HG03103 (cell line): ENCODE results near the gene ASTN2.

Source experiments
- ATAC-seq: cut with Tn5 transposase; IDR thresholded peaks from one replicate; pipeline ENCODE4 v1.9.1; 2021; ENCODE audit warnings: low read depth; ENCODE audit not compliant: unreplicated experiment

Gene ASTN2

DNA sequence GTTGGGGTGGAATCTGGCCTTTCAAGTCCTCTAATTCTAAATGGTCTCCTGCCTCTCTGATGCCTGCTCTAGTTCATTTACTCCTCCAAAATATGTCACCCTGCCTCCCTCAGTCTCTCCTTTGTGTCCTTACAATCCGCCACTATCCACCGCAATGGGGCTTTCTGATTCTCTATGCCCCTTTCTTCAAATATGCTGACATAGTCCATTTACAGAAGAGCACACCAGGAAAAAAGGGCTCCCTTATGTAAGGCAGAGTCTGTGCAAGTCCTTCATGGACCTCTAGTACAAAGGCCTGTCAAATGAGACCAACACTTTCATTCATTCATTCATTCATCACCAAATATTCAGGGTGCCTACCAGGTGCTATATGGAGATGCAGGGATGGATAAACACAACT lies 2.0 kb upstream of the ASTN2 start:
- no peak for ATAC-seq

- ATAC-seq: no peak
These were observed 579 bp upstream of the ASTN2 start for GRCh38 chr9:117415358-117415914.

- ATAC-seq: no peak
These were observed 494 bp downstream of the ASTN2 start for GRCh38 chr9:117414220-117414905.

DNA sequence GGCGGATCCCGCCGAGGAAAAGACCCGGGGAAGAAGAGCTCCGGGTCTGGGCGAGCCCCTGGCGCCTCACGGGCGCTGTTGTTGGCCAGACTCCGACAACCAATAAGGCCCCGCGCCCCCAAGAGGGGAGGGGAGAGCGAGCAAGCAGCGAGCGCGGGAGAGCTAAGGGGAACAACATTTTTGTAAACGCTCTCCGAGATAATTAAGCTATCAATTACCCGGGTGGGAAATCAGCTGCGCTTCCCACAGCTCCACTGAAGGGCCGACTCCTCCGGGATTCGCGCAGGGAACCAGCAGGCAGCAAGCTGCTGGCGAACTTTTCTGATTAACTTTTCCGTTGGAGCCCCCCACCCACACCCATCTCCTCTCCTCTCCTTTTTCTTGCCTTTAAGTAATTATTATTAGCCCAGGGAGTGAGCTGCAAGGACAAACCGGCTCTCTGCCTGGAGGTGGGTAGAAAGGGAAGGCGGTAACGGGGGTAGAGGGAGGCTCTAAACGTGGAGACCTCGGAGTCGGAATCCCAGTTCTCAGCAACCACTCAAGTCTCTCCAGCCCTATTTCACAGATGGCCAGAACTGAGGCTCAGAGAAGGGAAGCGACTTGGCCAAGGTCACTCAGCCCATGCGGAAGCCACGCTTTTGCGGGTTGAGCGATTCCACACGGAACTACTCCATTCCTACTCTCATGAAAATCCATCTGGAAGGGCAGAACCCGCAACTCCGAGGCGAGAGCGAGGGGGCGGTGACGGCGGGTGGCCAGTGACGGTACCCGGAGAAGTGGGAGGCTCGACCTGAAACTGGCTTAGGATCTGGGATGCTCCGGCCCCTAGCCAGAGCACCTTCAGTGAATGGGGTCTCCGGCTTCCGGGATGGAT lies 1.3 kb downstream of the ASTN2 start:
- ATAC-seq: no peak

GRCh38 chr9:117412841-117413240 lies 2.0 kb downstream of the ASTN2 start:
- no peak for ATAC-seq

DNA sequence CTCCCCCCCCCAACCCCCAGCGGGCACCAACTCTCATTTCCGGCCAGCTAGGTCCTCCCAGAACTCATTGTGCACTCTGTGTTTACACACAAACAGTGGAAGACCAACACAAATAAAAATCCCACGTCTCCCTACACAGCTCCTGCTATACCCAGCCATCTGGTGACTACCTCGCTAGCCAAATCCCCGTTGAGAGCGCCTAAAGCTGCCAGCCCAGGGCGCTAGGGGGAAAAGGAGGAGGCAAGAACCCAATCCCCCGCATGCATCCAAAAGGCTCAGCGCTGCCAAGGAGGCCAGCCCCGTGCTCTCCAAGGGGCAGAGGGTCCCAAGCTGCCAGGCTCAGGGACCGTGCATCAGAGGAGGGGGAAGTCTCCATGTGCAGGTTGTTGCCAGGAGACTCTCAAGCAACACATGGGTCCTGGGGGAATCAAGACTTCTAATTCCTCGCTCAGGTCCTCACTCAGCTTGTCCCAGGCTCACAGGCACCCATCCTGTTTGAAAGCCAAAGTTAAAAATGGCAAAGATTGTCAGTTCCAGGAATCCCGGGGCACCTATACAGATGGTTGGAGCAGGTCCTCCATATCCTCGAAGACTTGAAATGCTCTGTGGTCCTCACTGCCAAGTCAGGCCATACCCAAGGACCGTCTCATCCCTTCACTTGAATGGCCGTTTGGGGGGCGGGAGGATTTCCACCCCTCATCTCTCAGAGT lies 2.7 kb downstream of the ASTN2 start:
- ATAC-seq: no peak

GRCh38 chr9:117411547-117411946 lies 3.3 kb downstream of the ASTN2 start:
- ATAC-seq: no peak

DNA sequence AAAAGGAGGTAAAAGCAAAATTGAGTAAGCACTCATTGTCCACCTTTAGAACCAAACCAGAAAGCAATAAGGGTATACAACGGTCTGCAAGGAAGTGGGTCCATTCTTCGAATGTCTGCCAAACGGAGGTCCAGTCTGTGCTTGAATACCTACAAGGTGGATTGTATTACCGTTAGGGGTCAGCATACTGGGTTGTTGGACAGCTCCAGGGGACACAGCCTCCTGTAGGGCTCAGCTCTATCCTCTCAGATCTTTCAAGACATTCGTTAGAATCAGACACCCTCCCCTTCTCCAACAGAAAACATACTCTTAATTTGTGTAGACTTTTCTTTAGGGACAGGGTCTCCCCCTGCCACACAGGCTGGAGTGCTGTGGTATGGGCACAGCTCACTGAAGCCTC lies 5.5 kb downstream of the ASTN2 start:
- no peak for ATAC-seq

DNA sequence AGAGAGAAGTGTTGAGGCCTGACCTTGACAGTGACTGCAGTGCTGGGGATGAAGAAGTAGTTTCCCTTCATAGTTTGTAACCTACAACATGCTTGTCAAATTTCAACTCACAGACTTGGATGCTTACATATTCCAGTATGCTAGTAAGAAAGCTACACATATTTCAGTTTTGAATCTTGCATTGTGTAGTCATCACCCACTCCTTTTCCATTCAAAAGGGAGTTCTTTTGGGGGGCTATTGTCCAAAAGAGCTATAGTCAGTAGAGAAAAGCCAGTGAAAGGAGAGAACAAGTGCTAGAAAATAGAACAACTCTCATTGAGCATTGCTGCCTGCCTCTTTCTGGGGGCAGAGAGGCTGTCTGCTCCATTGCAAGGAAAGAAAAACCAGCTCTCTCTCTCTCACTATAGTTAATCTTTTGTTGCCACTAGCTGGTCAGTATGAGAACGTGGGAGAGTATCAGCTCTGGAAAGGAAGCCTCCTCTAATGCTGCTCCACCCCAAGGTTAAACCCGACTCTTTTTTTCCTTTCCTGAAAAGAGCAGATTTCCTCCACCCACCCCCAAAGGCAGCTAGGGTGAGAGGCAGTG lies 7.3 kb downstream of the ASTN2 start:
- no peak for ATAC-seq

DNA sequence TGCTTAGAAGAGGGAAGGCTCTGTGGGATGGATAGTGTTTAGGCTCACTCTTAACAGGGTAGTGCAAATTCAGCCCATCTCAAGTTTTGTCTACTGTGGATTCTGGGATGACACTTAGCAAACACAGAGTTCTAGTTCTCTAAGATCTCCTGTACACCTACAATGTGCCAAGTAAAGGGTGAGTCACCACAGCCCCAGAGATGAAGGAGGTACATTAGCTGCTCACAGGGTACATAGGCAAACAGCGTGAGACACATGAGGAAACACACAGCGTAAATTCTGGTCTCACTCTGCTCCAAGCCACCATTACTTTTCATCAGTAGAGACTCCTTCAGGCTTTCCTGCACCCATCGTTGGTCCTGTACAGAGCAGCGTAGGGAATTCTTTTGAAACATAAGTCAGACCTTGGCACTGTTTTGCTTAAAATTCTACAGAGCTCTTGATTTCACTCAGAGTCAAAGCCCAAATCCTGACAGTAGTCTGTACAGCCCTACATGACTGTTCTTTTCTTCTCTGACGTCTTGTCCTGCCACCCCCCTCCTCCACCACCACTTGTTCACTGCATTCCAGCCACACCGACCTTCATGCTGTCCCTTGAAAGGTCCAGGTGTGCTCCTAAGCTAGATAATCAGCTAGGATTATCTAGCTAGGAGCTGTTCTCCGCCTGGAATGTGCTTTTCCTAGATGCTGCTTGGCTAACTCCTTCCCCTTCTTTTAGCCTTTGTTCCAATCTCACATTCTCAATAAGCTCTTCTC lies 8.7 kb downstream of the ASTN2 start:
- no peak for ATAC-seq

DNA sequence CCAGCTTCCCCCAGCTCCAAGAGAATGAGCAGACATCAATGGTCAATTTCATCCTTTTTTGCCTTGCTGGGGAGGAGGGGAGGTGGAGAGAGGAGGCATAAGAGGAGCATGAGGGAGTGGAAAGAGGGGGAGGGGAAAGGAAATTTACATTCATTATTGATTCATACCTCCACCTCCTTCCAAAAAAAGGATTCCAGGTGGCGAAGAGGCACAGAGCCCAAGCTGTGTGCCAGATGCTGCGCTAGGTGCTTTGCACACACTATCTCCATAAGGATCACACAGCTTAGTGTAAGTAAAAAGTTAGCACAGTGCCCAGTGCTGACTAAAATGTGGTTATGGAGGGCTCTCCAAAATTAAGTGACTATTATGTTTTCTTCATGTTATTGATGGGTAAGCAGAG lies 11.0 kb downstream of the ASTN2 start:
- no peak for ATAC-seq

DNA sequence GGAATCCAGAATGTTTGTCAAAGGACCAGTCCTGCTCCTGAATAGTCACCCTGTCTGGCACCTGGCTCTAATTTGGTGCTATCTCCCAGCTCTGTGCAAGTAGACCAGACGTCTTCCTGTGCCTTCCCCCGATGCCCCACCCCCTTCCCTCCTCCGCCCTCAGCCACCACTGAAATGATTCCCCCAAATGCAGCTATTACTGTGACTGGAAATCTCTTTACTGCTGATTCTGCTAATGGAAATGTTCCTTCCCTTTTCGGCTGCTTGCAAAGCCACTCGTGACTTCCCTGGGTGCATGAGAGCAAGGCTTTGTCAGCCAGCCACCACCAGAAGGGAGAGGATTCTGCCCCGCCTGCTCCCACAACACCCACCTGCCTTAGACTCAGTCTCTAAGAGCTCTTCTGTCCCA lies 11.4 kb downstream of the ASTN2 start:
- ATAC-seq: no peak

GRCh38 chr9:117400171-117400570 lies 14.7 kb downstream of the ASTN2 start:
- ATAC-seq: no peak

- no peak for ATAC-seq
These were observed 19.7 kb downstream of the ASTN2 start for GRCh38 chr9:117395151-117395650.

DNA sequence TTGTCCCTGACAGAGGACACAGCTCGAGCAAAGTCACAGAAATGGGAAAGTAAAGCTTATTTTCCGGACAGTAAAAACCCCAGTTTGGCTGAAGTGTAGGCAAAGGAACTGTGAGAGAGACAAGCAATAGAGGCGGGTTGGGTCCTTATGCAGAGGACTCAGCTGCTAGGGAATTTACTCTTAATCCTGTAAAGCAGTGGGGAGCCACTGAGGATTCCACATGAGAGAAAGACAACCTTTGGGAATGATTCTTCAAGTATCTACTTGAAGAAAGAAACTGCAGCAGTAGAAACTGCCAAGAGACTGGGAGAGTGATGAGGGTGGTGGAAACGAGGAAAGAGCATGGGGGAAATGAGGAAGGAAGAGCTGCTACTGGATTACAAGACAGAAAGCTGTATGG lies 20.2 kb downstream of the ASTN2 start:
- ATAC-seq: no peak

- ATAC-seq: no peak
These were observed 21.9 kb downstream of the ASTN2 start for GRCh38 chr9:117392992-117393391.

GRCh38 chr9:117387422-117387821 lies 27.4 kb downstream of the ASTN2 start:
- ATAC-seq: no peak

GRCh38 chr9:117379341-117379740 lies 35.5 kb downstream of the ASTN2 start:
- no peak for ATAC-seq

GRCh38 chr9:117377046-117377445 lies 37.8 kb downstream of the ASTN2 start:
- ATAC-seq: no peak

DNA sequence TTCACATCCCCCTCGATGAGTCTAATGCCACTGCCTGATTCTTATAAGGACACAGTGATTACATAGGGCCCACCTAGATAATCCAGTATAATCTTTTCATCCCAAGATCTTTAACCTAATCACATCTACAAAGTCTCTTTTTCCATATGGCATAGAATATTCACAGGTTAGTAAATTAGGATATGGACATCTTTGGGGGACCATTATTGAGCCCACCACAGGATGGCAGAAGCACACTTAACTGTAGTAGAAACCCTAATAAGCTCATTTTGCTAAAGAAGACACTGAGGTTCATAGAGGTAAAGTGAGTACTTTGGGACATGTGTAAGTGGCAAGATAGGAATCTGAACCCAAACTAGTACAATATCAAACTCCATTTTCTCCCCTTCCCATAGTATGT lies 38.9 kb downstream of the ASTN2 start:
- ATAC-seq: no peak
